HG02938 (cell line): ENCODE measurements around the gene ELP4.

Experiments
- ATAC-seq: cut with Tn5 transposase; IDR thresholded peaks from one replicate; pipeline ENCODE4 v1.9.1; 2021; ENCODE audit warnings: mild to moderate bottlenecking, moderate library complexity; ENCODE audit not compliant: unreplicated experiment

ELP4 gene

DNA sequence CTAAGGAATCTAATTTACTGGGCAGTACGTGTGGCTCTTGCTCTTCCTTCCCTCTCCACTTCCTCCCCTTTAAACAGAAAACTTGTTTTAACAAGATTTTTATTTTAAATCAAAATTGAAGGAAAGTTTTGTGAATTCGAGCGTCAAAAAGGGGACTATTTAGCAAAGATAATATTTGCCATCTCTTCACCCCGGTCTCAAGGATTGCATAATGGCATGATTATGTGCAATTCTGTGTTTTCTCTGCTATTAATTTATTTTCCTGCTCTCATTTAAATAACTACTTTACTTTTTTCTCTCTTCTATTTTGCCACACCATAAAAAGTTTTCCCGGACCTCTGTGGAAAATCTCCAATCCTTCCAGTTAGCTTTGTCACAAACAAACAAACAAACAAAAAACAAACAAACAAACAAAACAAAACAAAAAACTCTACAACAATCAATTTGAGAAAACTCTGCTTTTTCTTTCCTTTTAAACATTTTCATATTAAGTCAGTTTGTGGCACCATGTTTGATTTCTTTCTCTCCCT, 311.7 kb downstream of the ELP4 start:
- no peak for ATAC-seq

DNA sequence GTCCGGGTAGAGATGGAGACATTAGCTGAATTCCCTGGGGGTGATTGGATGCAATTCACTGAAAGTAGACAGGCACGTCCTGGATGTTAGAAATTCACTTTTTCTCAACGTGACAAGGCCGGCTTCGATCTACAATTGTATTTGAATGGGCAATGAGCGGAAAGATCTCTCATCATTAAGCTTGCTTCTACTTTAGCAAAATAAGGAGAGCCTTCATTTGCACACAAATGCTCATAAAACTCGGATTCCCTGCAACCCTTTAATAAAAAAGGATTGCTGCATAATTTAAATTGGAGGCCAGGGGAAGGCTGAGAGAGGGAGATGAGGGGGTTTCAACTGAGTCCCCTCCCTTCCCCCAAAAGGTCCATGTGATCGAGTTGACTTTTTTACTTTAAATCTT, 312.2 kb downstream of the ELP4 start:
- no peak for ATAC-seq

DNA sequence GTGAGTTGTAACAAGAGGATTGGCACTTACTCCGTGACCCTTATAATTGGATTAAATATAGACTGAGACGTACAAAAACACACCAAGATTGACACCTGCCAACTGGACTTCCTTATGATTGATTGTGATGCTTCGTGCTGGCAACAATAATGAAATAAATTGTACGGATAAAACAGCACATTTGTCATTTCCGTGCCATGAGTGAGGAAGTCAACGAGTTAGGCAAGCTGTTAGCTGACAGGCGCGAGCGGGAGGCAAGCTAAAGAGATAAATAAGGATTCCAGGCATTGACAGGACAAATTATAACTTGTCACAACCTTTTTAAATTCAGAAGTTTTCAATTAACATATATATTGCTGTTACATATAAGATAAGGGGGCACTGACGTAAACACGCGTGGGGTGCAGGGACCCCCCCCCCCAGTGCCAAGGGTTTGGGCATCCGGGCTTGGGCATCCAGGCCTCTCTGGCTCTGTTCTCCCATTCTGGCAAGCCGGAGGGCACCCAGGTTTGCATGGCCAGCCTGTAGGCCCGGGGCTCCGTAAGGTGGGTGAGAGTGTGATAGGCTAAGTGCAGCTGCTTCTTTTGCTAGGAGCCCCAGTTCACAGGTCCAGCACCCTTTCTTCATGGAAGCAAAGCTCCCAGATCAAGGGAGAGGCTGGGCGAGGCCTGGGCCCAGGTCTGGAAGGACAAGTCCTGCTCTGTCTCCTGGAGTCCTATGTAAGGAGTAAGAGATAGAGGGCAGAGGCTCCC, 312.8 kb downstream of the ELP4 start:
- no peak for ATAC-seq

GRCh38 chr11:31822927-31823643, 313.5 kb downstream of the ELP4 start:
- no peak for ATAC-seq

- ATAC-seq: no peak
These were observed 314.2 kb downstream of the ELP4 start for GRCh38 chr11:31823644-31824331.

- no peak for ATAC-seq
These were observed 314.8 kb downstream of the ELP4 start for GRCh38 chr11:31824332-31824878.

DNA sequence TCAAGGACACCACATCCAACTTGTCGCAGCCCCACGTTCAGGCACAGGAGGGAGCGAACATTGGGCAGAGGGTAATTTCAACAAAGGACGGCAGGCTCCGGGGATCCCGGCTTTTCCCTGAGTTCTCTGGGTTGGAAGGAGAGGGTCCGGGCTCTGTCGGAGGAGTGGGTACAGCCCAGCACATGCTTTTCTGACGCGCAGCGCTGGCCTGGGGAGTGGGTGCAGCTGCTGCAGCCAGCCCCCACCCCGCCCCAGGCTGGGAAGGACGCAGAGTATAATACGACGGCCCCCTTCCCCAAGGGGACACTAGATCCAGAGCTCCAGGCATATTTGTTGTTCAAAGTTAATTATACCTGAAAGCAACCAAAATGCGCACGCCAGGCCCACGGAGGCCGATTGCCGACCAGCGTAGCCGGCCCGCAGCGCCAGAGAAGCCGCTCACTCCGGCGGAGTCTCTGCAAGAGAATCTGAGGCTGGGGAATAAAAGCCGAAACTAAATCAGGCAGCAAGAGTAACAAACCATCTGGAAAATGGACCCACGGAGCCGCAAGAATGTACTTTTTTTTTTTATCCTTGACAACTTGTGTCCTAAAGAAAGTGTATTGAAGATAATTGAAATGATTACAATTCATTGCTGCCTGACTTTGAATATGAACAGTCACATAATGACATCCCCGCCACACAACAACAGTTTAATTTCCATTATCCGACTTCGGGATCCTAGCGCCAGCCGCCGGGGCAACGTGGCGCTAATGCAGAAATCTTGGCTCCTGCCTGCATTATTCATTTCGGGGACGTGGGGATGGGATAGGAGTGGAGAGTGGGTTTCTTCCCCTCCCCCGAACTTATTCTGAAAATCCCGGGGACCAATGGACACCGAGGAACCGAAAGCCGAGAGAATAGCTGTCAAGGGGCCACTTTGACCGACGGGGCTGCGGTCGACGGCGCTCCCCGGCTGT, 315.6 kb downstream of the ELP4 start:
- ATAC-seq: no peak

DNA sequence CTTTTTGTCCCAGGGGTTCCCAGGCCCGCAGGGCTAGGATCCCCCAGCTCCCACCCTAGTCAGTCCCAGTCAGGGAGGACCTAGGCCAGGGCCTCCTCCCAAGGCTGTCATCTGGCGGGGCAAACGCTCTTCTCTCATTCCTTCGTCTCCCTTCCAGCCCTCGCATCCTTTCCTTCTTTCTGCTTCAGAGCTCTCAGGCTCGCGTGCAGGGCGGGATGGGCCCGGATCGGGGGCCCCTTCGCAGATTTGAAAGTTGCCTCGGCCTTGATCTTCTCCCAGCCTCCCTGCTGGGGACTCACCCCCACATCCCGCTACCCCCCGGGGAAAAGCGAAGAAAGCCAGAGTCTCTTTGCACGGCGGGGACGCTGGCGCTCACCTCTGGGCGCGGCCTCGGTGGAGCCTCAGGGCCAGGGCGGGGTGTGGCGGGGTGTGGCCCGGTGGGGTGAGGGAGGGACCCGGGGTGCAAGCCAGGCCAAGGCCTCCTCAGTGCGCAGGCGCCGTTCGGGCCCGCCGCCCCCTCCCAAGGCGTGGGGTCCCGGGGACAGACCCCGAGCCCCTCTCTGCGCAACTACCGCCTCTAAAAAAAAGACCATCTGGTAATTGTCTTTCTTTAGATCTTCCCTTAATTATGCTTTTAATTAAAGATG, 316.4 kb downstream of the ELP4 start:
- ATAC-seq: no peak

GRCh38 chr11:31826536-31827438, 317.2 kb downstream of the ELP4 start:
- no peak for ATAC-seq

DNA sequence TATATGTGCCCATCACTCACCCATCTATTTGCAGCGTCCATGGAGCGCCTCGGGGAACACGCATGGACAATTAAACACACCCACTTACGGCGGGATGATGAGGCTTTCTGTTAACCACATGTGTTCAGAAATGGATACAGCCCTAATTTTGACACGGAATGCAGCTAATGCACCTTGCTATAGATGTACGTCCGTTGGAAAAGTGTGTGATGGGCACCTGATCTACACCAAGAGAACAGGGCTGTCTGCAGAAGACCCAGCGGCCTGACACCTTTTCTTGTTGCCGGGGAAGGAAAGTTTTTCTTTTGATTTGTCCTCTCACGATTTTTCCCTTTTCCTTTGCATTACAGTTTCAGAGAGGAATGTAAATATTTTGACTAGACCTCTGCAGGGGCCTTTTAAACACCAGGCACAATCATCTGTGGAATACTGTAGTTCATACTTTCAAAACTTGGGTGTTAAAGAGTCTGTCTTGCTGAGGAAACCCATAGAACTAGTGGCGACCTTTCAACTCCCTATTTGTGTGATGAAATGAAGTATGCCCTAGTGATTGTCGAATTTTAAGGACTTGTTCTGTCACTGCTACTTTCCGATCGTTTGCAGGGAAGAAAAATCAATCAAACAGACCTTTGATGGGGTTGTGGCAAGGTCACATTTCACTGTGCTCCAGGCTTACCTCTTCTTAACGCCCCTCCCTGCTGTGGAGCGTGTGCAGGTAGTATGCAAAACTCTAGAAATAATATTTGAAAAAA, 318.1 kb downstream of the ELP4 start:
- ATAC-seq: no peak

DNA sequence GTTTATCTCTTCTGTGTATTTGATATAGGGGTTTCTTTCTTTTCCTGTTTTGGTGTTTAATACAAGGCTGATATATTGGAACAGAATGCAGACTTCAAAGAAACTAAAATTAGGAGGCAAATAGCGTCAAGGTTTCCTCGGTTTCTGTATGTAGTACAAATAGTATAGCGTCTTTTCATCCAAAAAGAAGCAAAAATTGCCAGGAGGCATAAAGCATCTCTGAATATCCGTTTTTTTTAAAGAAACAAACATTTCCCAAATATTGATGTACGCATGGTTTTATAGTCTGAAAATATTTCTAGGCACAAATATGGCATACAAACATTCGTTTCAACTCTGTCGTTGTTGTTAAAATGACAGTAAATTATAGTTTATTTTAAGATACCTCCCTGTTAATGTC, 318.6 kb downstream of the ELP4 start:
- ATAC-seq: no peak

- no peak for ATAC-seq
These were observed 320.8 kb downstream of the ELP4 start for GRCh38 chr11:31830406-31830805.

- ATAC-seq: no peak
These were observed 324.7 kb downstream of the ELP4 start for GRCh38 chr11:31834237-31834636.
